Adrenal gland (tissue), 12 donors: ENCODE measurements around the gene EPB41L2. TPM values are rescaled to one million over a fixed set of nuclear protein-coding genes. Genes with fewer than 3 reads are reported as not detected.

Experiments used
- DNase-seq, 7 donors: peaks; one replicate each; pipeline ENCODE4 v3.0.0-alpha.2; 2019 to 2020
- H3K27ac ChIP-seq, 5 donors: fragments of 200-600 bp; sonication (generic) in 4 of 5; 1 replicate in 3 of 5; 2 replicates in 2 of 5; pipeline versions ENCODE4 v1.5.1 to v1.8.0; 2016 to 2020; ENCODE audit warnings: mild to moderate bottlenecking in 1 of 5
- H3K27me3 ChIP-seq: fragments of 200-600 bp; 2 replicates; pipeline ENCODE4 v1.8.0; 2021
- H3K36me3 ChIP-seq, 2 donors: fragments of 200-600 bp; replicated peaks in 1 of 2; 1 replicate in 1 of 2; 2 replicates in 1 of 2; pipeline versions ENCODE4 v1.5.1 to v1.8.0; 2018 to 2022
- H3K4me1 ChIP-seq, 2 donors: fragments of 200-600 bp; replicated peaks in 1 of 2; 1 replicate in 1 of 2; 2 replicates in 1 of 2; pipeline versions ENCODE4 v1.5.1 to v1.8.0; 2018 to 2021
- H3K4me3 ChIP-seq, 4 donors: fragments of 200-600 bp; sonication (generic) in 3 of 4; one replicate each; pipeline ENCODE4 v1.5.1; 2016 to 2018
- H3K9me3 ChIP-seq, 3 donors: fragments of 200-600 bp; sonication (generic) in 1 of 3; replicated peaks in 1 of 3; 1 replicate in 2 of 3; 2 replicates in 1 of 3; pipeline versions ENCODE4 v1.5.1 to v1.8.0; 2016 to 2021
- POLR2A ChIP-seq, 2 donors: fragments of 450-650 bp; IDR thresholded peaks; one replicate each; pipeline ENCODE4 v1.6.1; 2017; ENCODE audit warnings: antibody characterized with exemption in 2 of 2, mild to moderate bottlenecking in 2 of 2, moderate library complexity in 1 of 2
- WGBS, 4 donors: extraction: QIAGEN DNeasy Blood & Tissue Kit in 2 of 4; methylation state at CpG; one replicate each; pipeline versions ENCODE4 v1.1.5 to v1.1.7; 2013 to 2017; 5-methylcytosine and 5-hydroxymethylcytosine counted together
- intact Hi-C, 2 donors: fragments of 100-400 bp; cut with DNase I; formaldehyde crosslinking; loops; one replicate each; pipeline versions ENCODE4 v1.14.1 to v1.15.0; 2022 to 2023
- polyA plus RNA-seq, 3 donors: library from polyadenylated mRNA; stranded (reverse); fragments of 200-250 nt in 2 of 3; fragments of 350-450 nt in 1 of 3; fragmentation: Illumina TruSeq in 1 of 3; extraction: RNeasy Lipid Tissue Mini Kit (QIAGEN cat#74804) in 1 of 3; gene quantifications; one replicate each; pipeline ENCODE4 v1.2.3, GENCODE V29; 2013 to 2014
- total RNA-seq, 9 donors: library from RNA; depleted of rRNA in 4 of 9; stranded (reverse); fragments of >200 nt in 4 of 9; fragments of 120-200 nt in 1 of 9; fragmentation: NEBNext Ultra II Directional in 1 of 9; extraction: Animal tissue kit (Norgen Biotek cat#: 25700) in 1 of 9; gene quantifications; one replicate each; pipeline versions ENCODE4 v1.1.0 to v1.2.4, GENCODE V29; 2013 to 2023
- TF ChIP-seq, protein P1 (sequence below), 6 experiments: fragments of 450-650 bp in 4 of 6; fragments of 200-600 bp in 2 of 6; sonication (generic) in 1 of 6; IDR thresholded peaks; 1 replicate in 5 of 6; 2 replicates in 1 of 6; pipeline versions ENCODE4 v1.5.1 to v1.8.0; 2016 to 2021; ENCODE audit warnings: antibody characterized with exemption in 6 of 6, mild to moderate bottlenecking in 2 of 6, moderate library complexity in 1 of 6
- donor health status: healthy with polysubstance abuse.
- donor health status: Bipolar disorder and iron deficiency.
- donor health status: DM: yes; HTN: yes; CAD: no.
- donor health status: DM: no; HTN: no; CAD: no.
- donor health status: DM: no; HTN: no; CAD: no.
- donor health status: DM: yes; HTN: yes; CAD: no.

EPB41L2 gene
- total and polyA plus RNA-seq, 12 donors, result 30.6 to 101 (median 82.4) TPM

DNA sequence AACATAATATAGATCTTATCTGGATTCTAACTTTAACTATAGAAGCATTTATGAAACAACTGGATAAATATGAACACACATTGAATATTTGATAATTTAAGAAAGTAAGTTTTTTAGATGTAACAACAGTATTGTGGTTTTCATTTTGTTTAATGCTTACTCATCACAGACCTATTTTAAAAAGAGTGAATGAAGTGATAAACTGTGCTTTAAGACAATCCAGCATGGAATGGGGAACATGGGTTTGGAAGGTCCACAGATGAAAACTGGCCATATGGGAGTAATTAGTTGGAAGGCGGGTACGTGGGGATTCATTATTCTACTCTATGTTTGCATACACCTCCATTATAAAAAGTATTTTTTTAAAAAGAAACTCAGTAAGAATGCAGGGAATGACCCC, 21.2 kb downstream of the EPB41L2 start:
- Histone ChIP-seq H3K27me3 (no peaks in the 10 kb centered on the region), H3K9me3 (no peaks in the 10 kb centered on the region), H3K36me3 (no peaks in the 10 kb centered on the region), H3K4me3 (no peak overlapping the region), H3K4me1 (no peaks in the 10 kb centered on the region), H3K27ac (no peak overlapping the region)
- no peak for DNase-seq
- intact Hi-C loops, result no loop called here
- no peak for TF ChIP-seq POLR2A (IDR thresholded peaks at IDR 0.05)
- TF ChIP-seq, protein P1, sequence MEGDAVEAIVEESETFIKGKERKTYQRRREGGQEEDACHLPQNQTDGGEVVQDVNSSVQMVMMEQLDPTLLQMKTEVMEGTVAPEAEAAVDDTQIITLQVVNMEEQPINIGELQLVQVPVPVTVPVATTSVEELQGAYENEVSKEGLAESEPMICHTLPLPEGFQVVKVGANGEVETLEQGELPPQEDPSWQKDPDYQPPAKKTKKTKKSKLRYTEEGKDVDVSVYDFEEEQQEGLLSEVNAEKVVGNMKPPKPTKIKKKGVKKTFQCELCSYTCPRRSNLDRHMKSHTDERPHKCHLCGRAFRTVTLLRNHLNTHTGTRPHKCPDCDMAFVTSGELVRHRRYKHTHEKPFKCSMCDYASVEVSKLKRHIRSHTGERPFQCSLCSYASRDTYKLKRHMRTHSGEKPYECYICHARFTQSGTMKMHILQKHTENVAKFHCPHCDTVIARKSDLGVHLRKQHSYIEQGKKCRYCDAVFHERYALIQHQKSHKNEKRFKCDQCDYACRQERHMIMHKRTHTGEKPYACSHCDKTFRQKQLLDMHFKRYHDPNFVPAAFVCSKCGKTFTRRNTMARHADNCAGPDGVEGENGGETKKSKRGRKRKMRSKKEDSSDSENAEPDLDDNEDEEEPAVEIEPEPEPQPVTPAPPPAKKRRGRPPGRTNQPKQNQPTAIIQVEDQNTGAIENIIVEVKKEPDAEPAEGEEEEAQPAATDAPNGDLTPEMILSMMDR (IDR thresholded peaks at IDR 0.05), result no peak
- 97 to 100% (median 98%) methylated on average over 2 of the region's 2 CpGs for WGBS, 4 donors

DNA sequence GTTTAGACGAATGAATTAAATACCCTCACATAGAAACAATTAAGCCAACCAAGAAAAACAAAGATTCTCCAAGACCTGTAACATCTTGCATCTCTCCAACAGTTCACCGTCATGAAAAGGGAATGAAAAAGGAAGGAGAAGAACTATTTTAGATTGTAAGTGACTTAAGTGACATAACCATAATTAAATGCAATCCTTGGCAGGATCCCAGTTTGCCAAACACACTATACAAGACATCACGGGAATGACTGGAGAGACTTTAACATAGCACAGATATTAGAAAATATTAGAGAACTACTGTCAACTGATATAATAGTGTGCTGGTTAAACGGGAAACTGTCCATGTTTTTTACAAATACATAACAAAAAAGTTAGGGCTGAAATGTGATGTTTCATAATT, 22.2 kb downstream of the EPB41L2 start:
- 84 to 88% (median 86%) methylated on average over 4 of the region's 4 CpGs for WGBS, 4 donors
- Histone ChIP-seq H3K27ac (no peak overlapping the region), H3K4me3 (no peak overlapping the region), H3K36me3 (no peaks in the 10 kb centered on the region), H3K9me3 (no peaks in the 10 kb centered on the region), H3K27me3 (no peaks in the 10 kb centered on the region), H3K4me1 (no peaks in the 10 kb centered on the region)
- intact Hi-C loops, result no loop called here
- TF ChIP-seq, protein P1 (IDR thresholded peaks at IDR 0.05), result no peak
- no peak for TF ChIP-seq POLR2A (IDR thresholded peaks at IDR 0.05)
- DNase-seq, result no peak

DNA sequence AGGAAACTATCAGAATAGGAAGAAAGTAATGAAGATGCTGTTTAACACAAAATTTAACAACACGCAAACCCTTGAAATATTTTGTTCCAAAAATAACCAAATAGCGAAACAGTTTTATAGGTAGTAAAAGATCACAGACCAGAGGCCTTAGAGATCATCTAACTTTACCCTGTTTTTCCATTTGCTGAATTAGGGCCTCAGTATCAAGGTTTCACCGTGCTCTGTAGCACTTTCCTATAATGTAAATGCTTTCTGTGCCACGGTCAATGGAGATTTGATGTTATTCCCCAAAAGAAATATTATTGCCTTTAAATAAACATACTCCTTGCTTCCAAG, 23.7 kb downstream of the EPB41L2 start:
- no peaks in the 10 kb centered on the region for H3K9me3 ChIP-seq
- H3K36me3 ChIP-seq, result no peaks in the 10 kb centered on the region
- no peak overlapping the region for H3K4me3 ChIP-seq
- no peak overlapping the region for H3K27ac ChIP-seq
- TF ChIP-seq POLR2A (IDR thresholded peaks at IDR 0.05), result no peak
- TF ChIP-seq, protein P1 (IDR thresholded peaks at IDR 0.05), result no peak
- DNase-seq, result no peak
- no peaks in the 10 kb centered on the region for H3K27me3 ChIP-seq
- intact Hi-C loops, result no loop called here
- WGBS, 4 donors, result 82 to 91% (median 88%) methylated on average over 4 of the region's 4 CpGs
- H3K4me1 ChIP-seq, result no peaks in the 10 kb centered on the region

DNA sequence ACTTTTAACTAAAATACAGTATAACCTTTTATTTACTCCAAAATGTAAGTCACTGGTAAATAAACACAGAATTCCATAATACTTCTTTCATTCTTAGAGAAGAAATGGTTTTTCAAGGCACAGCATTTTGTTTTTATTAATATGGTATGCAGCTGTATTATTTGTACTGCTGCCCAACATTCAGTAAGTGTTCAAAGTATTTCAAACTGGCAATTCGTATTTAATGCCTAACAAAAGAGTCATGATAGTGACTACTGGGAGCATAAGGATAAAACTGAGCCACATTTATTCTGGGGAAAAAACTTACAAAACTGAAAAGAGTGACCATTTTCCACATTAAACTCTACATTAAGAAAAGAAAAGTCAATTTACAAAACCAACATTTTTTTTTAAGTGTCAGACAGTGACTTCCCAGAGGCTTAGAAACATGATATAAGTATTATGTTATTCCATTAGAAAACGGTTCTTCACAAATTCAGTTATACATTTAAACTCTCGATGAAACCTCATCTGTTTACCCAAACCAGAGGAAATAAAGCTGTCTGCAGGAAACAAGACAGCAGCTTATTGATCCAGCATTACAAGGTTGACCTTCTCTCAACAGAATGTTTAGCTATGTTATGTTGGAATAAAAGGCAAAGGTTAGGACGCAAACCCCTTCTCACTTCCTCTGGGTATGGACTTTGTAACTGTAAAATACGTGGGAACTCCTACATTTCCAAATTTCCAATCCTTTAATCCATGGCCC, 24.3 kb downstream of the EPB41L2 start:
- DNase-seq, result no peak
- no peak overlapping the region for H3K4me3 ChIP-seq
- no peaks in the 10 kb centered on the region for H3K4me1 ChIP-seq
- WGBS, 4 donors, result 61 to 73% (median 71%) methylated on average over 5 of the region's 5 CpGs
- TF ChIP-seq, protein P1 (IDR thresholded peaks at IDR 0.05), result no peak
- no peak for TF ChIP-seq POLR2A (IDR thresholded peaks at IDR 0.05)
- H3K9me3 ChIP-seq, result no peaks in the 10 kb centered on the region
- intact Hi-C loops, result no loop called here
- H3K27me3 ChIP-seq, result no peaks in the 10 kb centered on the region
- H3K27ac ChIP-seq, result no peak overlapping the region
- H3K36me3 ChIP-seq, result no peaks in the 10 kb centered on the region
